HUES6 (cell line): ENCODE results near the gene PKNOX2.
A peak's percentile ranks its signal among the peaks of the same experiment; 100 is the strongest.

Experiments used
- H3K27ac ChIP-seq: 2 replicates; pipeline ENCODE4 v1.7.0; 2013; ENCODE audit warnings: low read depth, mild to moderate bottlenecking, low read length, inconsistent platforms
- H3K27me3 ChIP-seq: 2 replicates; pipeline ENCODE4 v1.6.1; 2013; ENCODE audit warnings: low read length; ENCODE audit not compliant: control insufficient read depth, insufficient read depth
- H3K36me3 ChIP-seq: 2 replicates; pipeline ENCODE4 v1.6.1; 2013; ENCODE audit warnings: low read length; ENCODE audit not compliant: control insufficient read depth, insufficient read depth
- H3K4me1 ChIP-seq: 2 replicates; pipeline ENCODE4 v1.6.1; 2013; ENCODE audit warnings: low read length; ENCODE audit not compliant: control insufficient read depth, insufficient read depth
- H3K4me3 ChIP-seq: 2 replicates; pipeline ENCODE4 v1.5.1; 2013; ENCODE audit warnings: low read depth, low read length
- H3K9ac ChIP-seq: one replicate; pipeline ENCODE4 v1.6.1; 2013; ENCODE audit warnings: mild to moderate bottlenecking, low read length
- H3K9me3 ChIP-seq: 2 replicates; pipeline ENCODE4 v1.6.1; 2013; ENCODE audit warnings: low read depth, low read length; ENCODE audit not compliant: control insufficient read depth, insufficient read depth

PKNOX2 gene

GRCh38 chr11:125165843-125166763 is 1.6 kb downstream of the PKNOX2 start:
- Histone ChIP-seq H3K27me3 (peaks cover 55% of the 10 kb centered on the region), H3K27ac (no peak overlapping the region; the same call in 1 of the 2 replicates), H3K4me3 (peak overlapping the region; percentile 73), H3K9ac (peak overlapping the region; percentile 80), H3K36me3 (no peaks in the 10 kb centered on the region), H3K9me3 (no peaks in the 10 kb centered on the region), H3K4me1 (peaks cover 56% of the 10 kb centered on the region)

- Histone ChIP-seq H3K4me1 (peaks cover 63% of the 10 kb centered on the region), H3K27me3 (peaks cover 59% of the 10 kb centered on the region), H3K9me3 (no peaks in the 10 kb centered on the region), H3K4me3 (peak overlapping the region; percentile 73), H3K9ac (peak overlapping the region; percentile 80), H3K27ac (no peak overlapping the region), H3K36me3 (no peaks in the 10 kb centered on the region)
These were observed 2.3 kb downstream of the PKNOX2 start for GRCh38 chr11:125166764-125167291.

DNA sequence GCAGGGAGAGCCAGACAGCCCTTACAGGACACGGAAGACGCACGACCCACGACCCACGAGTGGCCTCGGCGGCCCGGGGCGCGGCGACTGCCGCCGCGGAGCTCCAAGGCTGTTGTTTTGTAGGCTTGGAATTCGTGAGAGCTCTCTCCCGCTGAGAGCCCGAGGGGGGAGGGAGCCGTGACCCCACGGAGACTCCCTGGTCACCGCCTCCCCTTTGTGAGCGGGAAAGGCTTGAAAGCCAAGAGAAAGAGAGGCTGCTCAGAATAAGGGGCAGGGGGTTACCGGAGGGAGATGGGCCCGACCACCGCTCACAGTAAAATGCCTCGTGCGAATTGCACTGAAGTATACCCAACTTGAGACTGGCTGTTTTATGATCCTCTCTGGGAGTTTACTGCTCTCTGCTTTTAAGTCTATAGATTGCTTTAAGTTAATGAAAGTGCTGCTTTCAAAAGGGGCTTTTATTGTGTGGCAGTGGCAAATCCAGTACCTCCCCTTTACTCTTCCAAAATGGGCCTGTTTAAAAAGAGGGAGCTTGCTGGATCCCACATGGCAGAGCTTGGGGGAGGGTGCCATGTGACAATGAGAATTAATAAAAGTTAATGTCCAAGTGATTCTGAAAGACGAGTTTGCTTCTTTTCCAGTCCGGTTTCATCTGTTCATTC is 2.9 kb downstream of the PKNOX2 start:
- no peaks in the 10 kb centered on the region for H3K9me3 ChIP-seq
- H3K9ac ChIP-seq: peak overlapping the region; percentile 49
- H3K36me3 ChIP-seq: no peaks in the 10 kb centered on the region
- peaks cover 65% of the 10 kb centered on the region for H3K27me3 ChIP-seq
- H3K4me1 ChIP-seq: peaks cover 62% of the 10 kb centered on the region
- no peak overlapping the region; the same call in 1 of the 2 replicates for H3K27ac ChIP-seq
- H3K4me3 ChIP-seq: peak overlapping the region; percentile 73

- H3K9ac ChIP-seq: peak overlapping the region; percentile 49
- peak overlapping the region; percentile 73 for H3K4me3 ChIP-seq
- no peaks in the 10 kb centered on the region for H3K9me3 ChIP-seq
- H3K27me3 ChIP-seq: peaks cover 68% of the 10 kb centered on the region
- H3K36me3 ChIP-seq: no peaks in the 10 kb centered on the region
- no peak overlapping the region; the same call in 1 of the 2 replicates for H3K27ac ChIP-seq
- H3K4me1 ChIP-seq: peaks cover 54% of the 10 kb centered on the region
These were observed 3.6 kb downstream of the PKNOX2 start for GRCh38 chr11:125167954-125168835.

- Histone ChIP-seq H3K9me3 (no peaks in the 10 kb centered on the region), H3K27ac (no peak overlapping the region), H3K4me3 (no peak overlapping the region), H3K9ac (peak overlapping the region; percentile 4), H3K27me3 (peaks cover 68% of the 10 kb centered on the region), H3K4me1 (peaks cover 46% of the 10 kb centered on the region), H3K36me3 (no peaks in the 10 kb centered on the region)
These were observed 4.4 kb downstream of the PKNOX2 start for GRCh38 chr11:125168918-125169456.

DNA sequence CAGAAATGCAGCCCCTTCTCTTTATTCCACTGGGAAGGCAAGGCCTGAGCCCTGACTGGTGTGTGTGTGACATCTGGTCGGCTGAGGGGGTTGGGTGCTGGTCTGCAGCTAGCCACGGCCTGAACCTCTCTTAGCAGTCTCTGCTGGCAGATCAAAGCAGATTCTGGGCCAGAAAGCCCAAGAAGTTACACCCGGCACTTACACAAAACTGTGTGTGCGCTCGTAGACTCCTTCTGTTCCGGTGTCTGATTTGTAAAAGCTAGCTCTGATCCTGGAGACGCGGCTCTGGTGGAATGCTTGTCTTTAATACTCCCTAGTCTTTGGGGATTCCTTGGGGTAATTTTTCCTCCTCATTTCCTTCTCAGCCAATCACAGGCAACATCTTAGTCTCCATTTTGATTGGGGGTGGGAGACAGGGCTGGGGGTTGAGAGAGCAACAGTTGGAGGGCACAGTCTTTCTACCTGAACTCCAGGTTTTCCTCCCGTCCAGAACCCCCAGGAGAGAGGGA is 5.5 kb downstream of the PKNOX2 start:
- Histone ChIP-seq H3K27me3 (peaks cover 68% of the 10 kb centered on the region), H3K4me3 (no peak overlapping the region), H3K36me3 (no peaks in the 10 kb centered on the region), H3K9ac (peak overlapping the region; percentile 11), H3K27ac (no peak overlapping the region; the same call in 1 of the 2 replicates), H3K9me3 (no peaks in the 10 kb centered on the region), H3K4me1 (peaks cover 46% of the 10 kb centered on the region)

- H3K9ac ChIP-seq: peak overlapping the region; percentile 11
- H3K36me3 ChIP-seq: no peaks in the 10 kb centered on the region
- H3K4me1 ChIP-seq: peaks cover 46% of the 10 kb centered on the region
- no peaks in the 10 kb centered on the region for H3K9me3 ChIP-seq
- H3K27me3 ChIP-seq: peaks cover 63% of the 10 kb centered on the region
- no peak overlapping the region for H3K4me3 ChIP-seq
- no peak overlapping the region; the same call in 1 of the 2 replicates for H3K27ac ChIP-seq
These were observed 6.0 kb downstream of the PKNOX2 start for GRCh38 chr11:125170510-125171031.

DNA sequence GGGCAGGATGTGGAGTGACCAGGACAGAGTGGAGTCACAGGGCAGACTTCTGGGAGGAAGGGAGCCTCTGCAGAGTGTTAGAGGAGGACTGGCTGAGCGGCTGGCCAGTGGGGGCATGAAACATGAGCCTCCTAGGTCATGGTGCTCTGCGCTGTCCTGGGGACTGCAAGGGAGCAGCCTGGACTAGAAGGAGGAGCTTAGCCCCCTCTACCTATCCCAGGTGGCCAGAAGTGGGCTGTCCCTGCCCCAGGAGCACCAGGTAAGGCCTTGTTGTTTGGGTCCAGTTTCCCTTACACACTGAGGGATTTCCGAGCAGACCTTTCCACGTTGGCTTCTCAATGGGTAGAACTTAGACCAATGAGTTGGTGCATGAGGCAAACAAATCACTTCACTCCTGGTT is 7.4 kb downstream of the PKNOX2 start:
- H3K36me3 ChIP-seq: no peaks in the 10 kb centered on the region
- H3K4me3 ChIP-seq: no peak overlapping the region
- H3K27ac ChIP-seq: no peak overlapping the region
- peaks cover 49% of the 10 kb centered on the region for H3K27me3 ChIP-seq
- H3K9me3 ChIP-seq: no peaks in the 10 kb centered on the region
- H3K9ac ChIP-seq: no peak overlapping the region
- peaks cover 54% of the 10 kb centered on the region for H3K4me1 ChIP-seq

DNA sequence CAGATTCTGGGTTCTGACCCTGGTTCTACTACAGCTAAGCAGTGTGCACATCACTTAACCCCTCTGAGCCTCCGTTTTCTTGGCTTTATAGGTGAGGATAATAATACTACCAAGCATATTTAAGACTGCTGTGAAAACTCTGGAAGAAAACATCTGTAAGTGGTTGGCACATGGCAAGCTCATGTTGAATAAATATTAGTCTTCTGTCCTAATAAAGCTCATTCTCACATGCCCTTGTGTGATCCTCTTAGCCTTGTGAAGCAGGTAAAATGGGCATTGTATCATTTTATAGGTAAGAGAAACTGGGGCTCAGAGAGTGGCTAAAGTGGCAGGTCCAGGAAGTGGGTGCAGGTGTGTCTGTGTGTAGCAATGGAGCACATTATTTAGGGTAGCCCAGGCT is 8.5 kb downstream of the PKNOX2 start:
- Histone ChIP-seq H3K27ac (no peak overlapping the region), H3K4me3 (no peak overlapping the region), H3K9ac (no peak overlapping the region), H3K4me1 (peaks cover 54% of the 10 kb centered on the region), H3K9me3 (no peaks in the 10 kb centered on the region), H3K36me3 (no peaks in the 10 kb centered on the region), H3K27me3 (peaks cover 39% of the 10 kb centered on the region)

DNA sequence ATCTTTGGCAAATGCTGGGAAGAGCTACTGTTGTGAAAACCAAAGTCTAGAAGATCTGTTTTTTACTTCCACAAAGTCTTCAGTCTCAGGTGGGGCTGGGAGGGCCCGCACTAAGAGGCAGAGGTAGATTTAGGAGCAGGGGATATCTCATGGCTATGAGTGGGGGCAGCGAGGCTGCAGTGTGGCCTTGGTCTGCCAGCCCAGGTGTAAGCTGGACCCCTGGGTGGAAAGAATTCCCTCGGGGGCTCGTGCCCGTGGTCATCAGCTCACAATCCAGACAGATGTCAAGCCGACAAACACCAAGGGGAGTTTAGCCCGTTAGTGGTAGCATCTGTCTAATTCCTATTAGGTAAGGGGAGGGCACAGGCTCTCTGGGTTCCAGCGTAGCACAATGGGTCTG is 9.0 kb downstream of the PKNOX2 start:
- no peaks in the 10 kb centered on the region for H3K9me3 ChIP-seq
- H3K9ac ChIP-seq: no peak overlapping the region
- no peaks in the 10 kb centered on the region for H3K36me3 ChIP-seq
- no peak overlapping the region for H3K4me3 ChIP-seq
- H3K27me3 ChIP-seq: peaks cover 34% of the 10 kb centered on the region
- no peak overlapping the region for H3K27ac ChIP-seq
- H3K4me1 ChIP-seq: peaks cover 49% of the 10 kb centered on the region
